SJCRH30 (cell line): Measurements from ENCODE around the gene AK4. TPM values are rescaled to one million over a fixed set of nuclear protein-coding genes. Genes with fewer than 3 reads are reported as not detected.
A peak's percentile ranks its signal among the peaks of the same experiment; 100 is the strongest.
"Not testable (repeated sequence)": the region's sequence is repeated elsewhere in the genome, so short reads cannot be mapped to it uniquely, and the experiment has no call there.

Experiments used
- DNase-seq, 2 experiments: peaks; one replicate each; pipeline ENCODE4 v3.0.0-alpha.2; 2015 to 2020
- H3K27ac ChIP-seq: fragments of 250-450 bp; sonication (Bioruptor Pico); 2 replicates; pipeline ENCODE4 v1.5.1; 2020; ENCODE audit warnings: mild to moderate bottlenecking, moderate library complexity
- H3K27me3 ChIP-seq: fragments of 250-450 bp; sonication (Bioruptor Pico); 2 replicates; pipeline ENCODE4 v1.5.1; 2020; ENCODE audit warnings: mild to moderate bottlenecking, moderate library complexity
- H3K36me3 ChIP-seq: fragments of 250-450 bp; sonication (Bioruptor Pico); 2 replicates; pipeline ENCODE4 v1.5.1; 2020; ENCODE audit warnings: mild to moderate bottlenecking, moderate library complexity
- H3K4me1 ChIP-seq: fragments of 250-450 bp; sonication (Bioruptor Pico); 2 replicates; pipeline ENCODE4 v1.5.1; 2020; ENCODE audit warnings: mild to moderate bottlenecking, moderate library complexity
- H3K4me3 ChIP-seq: fragments of 250-450 bp; sonication (Bioruptor Pico); 2 replicates; pipeline ENCODE4 v1.5.1; 2020; ENCODE audit warnings: mild to moderate bottlenecking, moderate library complexity
- H3K9me3 ChIP-seq: fragments of 250-450 bp; sonication (Bioruptor Pico); replicated peaks from 2 replicates; pipeline ENCODE4 v1.5.1; 2020; ENCODE audit warnings: mild to moderate bottlenecking, moderate library complexity
- total RNA-seq: library from RNA; depleted of rRNA; stranded (reverse); fragments of >200 nt; shearing (Covaris generic); gene quantifications from 2 replicates; pipeline ENCODE4 v1.2.3, GENCODE V29; 2014

Gene AK4
- total RNA-seq, 1 experiment from 2014 or later = 57.2 TPM

DNA sequence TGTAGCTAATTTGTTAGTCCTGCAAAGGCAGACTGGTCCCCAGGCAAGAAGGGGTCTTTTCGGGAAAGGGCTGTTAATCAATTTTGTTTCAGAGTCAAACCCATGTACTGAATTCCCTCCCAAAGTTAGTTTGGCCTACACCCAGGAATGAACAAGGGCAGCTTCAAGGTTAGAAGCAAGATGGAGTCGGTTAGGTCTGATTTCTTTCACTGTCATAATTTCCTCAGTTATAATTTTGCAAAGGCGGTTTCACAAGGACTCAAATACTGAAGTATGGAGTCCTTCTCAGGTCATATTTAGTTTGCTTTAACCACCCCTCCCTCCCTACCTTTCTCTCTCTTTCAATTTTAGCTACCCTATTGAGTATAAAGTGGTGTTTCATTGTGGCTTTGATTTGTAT lies 16.1 kb downstream of the AK4 start:
- H3K4me1 ChIP-seq, DNase-seq, H3K27me3 ChIP-seq, H3K27ac ChIP-seq, H3K4me3 ChIP-seq, H3K36me3 ChIP-seq, H3K9me3 ChIP-seq: not testable (repeated sequence)

GRCh38 chr1:65164633-65165032 lies 16.6 kb downstream of the AK4 start:
- H3K9me3 ChIP-seq = no peaks in the 10 kb centered on the region
- DNase-seq = no peak
- no peak overlapping the region for H3K27ac ChIP-seq
- H3K36me3 ChIP-seq = no peaks in the 10 kb centered on the region; the same call in 1 of the 2 replicates
- no peaks in the 10 kb centered on the region for H3K4me1 ChIP-seq
- H3K4me3 ChIP-seq = no peak overlapping the region
- no peaks in the 10 kb centered on the region for H3K27me3 ChIP-seq

GRCh38 chr1:65165269-65165993 lies 17.4 kb downstream of the AK4 start:
- Histone ChIP-seq H3K9me3 (no peaks in the 10 kb centered on the region), H3K4me1 (no peaks in the 10 kb centered on the region; the same call in 1 of the 2 replicates), H3K27me3 (no peaks in the 10 kb centered on the region), H3K36me3 (no peaks in the 10 kb centered on the region; the same call in 1 of the 2 replicates), H3K4me3 (no peak overlapping the region), H3K27ac (no peak overlapping the region)
- DNase-seq = no peak

- H3K27me3 ChIP-seq = no peaks in the 10 kb centered on the region
- no peak overlapping the region for H3K4me3 ChIP-seq
- no peaks in the 10 kb centered on the region for H3K9me3 ChIP-seq
- no peaks in the 10 kb centered on the region; the same call in 1 of the 2 replicates for H3K36me3 ChIP-seq
- no peak for DNase-seq
- peaks cover 5% of the 10 kb centered on the region for H3K4me1 ChIP-seq
- no peak overlapping the region for H3K27ac ChIP-seq
These were observed 18.7 kb downstream of the AK4 start for GRCh38 chr1:65166572-65167305.

DNA sequence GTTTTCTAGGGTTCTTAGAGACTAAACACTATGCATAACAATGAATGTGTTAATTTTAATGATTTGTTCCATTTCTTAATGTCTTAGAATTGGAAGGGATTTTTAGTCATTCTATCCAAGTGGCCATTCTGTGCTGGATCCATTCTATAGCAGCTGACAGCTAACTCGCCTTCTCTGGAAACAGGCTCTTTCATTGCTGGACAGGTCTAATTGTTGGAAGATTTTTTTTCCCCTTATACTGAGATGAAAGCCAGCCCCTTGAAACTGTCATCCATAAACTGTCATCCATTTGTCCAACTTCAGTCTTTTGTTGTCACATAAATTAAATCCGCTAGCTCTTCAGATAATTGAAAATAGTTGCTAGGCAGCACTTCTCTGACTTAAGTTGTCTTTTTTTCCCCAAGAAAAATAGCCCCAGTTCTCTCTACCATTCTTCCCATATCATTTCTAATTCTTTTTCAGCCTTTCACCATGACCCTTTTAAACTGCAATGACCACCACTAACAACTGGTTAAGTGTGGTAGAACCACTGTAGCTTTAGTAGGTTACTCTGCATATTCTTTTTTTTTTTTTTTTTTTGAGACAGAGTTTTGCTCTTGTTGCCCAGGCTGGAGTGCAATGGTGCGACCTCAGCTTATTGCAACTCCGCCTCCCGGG lies 19.7 kb downstream of the AK4 start:
- Histone ChIP-seq H3K27me3 (no peaks in the 10 kb centered on the region), H3K4me3 (no peak overlapping the region), H3K36me3 (no peaks in the 10 kb centered on the region; the same call in 1 of the 2 replicates), H3K4me1 (peaks cover 12% of the 10 kb centered on the region), H3K9me3 (no peaks in the 10 kb centered on the region), H3K27ac (no peak overlapping the region)
- no peak for DNase-seq

- Histone ChIP-seq H3K9me3 (no peaks in the 10 kb centered on the region), H3K27me3 (no peaks in the 10 kb centered on the region), H3K4me1 (peaks cover 15% of the 10 kb centered on the region), H3K4me3 (no peak overlapping the region), H3K36me3 (no peaks in the 10 kb centered on the region; the same call in 1 of the 2 replicates), H3K27ac (no peak overlapping the region)
- DNase-seq = no peak
These were observed 20.9 kb downstream of the AK4 start for GRCh38 chr1:65168867-65169266.

DNA sequence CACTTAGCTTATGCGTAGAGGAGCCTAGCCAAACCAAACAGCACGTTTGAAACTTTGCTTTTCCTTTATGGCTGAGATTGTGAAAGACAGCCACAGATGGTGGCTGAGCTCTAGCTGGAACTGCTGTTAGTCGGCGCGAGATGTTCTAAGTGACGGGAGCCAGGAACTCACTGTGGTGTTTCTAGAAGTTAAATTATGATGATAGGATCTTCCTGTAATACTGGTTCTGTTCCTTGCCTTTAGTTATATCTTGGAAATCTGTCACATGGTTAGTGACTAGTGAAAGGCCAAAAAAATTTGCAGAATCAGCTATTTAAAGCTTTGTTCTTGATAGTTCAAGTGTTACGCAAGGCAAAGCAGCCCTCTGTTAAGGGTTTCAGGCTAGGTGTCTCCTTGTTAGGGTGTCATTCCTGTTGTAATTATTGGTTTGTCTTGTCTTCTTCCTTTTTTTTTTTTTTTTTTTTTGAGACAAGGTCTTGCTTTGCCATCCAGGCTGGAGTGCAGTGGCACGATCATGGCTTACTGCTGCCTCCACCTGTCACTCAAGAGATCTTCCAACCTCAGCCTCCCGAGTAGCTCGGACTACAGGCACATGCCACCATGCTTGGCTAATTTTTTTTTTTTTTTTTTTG lies 22.6 kb downstream of the AK4 start:
- Histone ChIP-seq H3K27me3 (no peaks in the 10 kb centered on the region), H3K36me3 (no peaks in the 10 kb centered on the region; the same call in 1 of the 2 replicates), H3K4me3 (peak overlapping the region; percentile 15; the same call in 1 of the 2 replicates), H3K4me1 (peaks cover 24% of the 10 kb centered on the region), H3K9me3 (no peaks in the 10 kb centered on the region), H3K27ac (peak overlapping the region; percentile 47)
- peak; percentile 80 to 92 for DNase-seq

DNA sequence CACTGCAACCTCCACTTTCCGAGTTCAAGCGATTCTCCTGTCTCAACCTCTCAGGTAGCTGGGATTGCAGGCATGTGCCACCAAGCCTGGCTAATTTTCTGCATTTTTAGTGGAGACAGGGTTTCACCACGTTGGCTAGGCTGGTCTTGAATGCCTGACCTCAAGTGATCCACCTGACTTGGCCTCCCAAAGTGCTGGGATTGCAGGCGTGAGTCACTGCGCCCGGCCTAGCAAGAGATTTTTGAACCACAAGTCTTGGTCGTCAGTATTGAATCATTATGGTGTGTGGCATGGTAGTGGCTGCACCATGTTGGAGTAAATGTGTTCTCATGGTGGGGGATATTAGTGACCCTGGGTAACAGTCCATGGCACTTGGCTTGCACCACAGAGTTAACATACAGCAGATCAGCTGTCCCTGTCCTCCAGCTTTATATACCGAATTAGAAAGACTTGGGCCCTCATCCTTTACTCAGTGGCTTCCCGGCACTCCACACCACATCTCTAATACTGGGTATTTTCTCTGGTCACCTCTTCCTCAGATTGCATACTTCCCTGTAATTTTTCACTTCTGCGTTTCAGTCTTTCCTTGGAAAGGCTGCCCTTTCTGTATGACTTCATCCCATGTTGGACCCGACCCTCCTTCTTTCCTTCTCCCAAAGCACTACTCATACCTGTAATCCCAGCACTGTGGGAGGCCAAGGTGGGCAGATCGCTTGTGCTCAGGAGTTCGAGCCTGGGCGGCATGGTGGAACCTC lies 25.1 kb downstream of the AK4 start:
- Histone ChIP-seq H3K36me3 (no peaks in the 10 kb centered on the region; the same call in 1 of the 2 replicates), H3K27ac (no peak overlapping the region), H3K4me3 (no peak overlapping the region), H3K9me3 (no peaks in the 10 kb centered on the region), H3K4me1 (peaks cover 37% of the 10 kb centered on the region), H3K27me3 (no peaks in the 10 kb centered on the region)
- DNase-seq = no peak

DNA sequence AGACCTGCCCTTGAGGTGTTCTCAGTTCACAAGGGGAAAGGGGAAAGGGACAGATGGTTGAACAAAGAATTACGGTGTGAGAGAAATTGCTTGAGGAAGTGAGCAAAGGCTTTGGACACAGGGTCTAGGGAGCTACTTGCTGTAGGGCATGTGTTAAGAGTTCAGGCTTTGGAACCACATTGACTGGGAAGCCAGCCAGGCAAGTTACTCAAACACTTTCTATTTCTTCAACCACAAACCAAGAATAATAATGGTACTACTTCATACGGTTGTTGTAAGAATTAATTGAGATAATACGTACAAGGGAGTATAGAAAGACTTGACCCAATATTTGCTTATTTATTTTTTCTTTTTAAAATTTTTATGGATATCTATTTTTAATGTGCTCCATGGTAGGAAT lies 26.6 kb downstream of the AK4 start:
- Histone ChIP-seq H3K4me3 (no peak overlapping the region), H3K27me3 (no peaks in the 10 kb centered on the region), H3K4me1 (peaks cover 41% of the 10 kb centered on the region), H3K36me3 (no peaks in the 10 kb centered on the region; the same call in 1 of the 2 replicates), H3K27ac (no peak overlapping the region), H3K9me3 (no peaks in the 10 kb centered on the region)
- DNase-seq = peak; percentile 65 to 79

DNA sequence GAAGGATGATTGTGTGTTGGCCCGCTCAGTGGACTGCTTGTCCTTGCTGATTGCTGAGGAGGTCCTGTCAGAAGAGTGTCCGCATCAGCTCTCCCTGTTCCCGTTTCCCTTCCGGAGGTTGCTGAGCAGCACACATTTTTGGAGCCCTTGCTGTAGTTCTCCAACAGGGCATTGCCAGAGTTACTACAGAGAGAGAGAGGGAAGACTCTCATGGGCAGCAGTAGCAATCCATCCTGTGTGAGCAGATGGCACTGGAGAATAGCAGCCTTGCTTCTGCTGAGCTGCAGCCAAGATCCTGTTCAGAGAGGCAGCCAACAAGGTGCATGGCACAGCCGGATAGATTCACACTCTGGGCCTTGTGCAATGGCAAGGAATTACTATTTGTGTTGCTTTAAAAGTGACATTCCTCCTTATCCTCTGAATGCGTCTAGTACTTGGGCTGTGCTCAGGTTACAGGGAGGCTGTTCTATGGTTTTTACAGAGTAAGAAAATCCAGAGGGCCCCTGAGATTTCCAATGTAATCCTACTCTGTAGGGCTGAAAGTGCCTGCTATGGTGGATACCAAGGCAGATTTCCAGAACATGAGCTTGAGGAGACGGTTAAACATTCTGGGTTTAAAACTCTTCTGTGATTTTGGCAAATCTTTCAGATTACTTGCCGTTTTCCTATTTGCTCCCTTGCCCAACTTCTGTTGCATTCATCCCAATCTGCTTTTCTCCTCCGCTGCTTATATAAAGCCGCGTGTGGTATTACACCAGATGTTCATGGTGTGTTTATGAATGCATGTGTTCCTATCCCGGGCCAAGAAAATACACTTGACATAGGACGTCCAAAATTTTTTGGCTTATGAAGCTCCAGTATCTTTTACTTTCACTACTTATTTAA lies 27.4 kb downstream of the AK4 start:
- DNase-seq = no peak
- Histone ChIP-seq H3K27ac (no peak overlapping the region), H3K9me3 (no peaks in the 10 kb centered on the region), H3K27me3 (no peaks in the 10 kb centered on the region), H3K4me3 (no peak overlapping the region), H3K4me1 (peaks cover 41% of the 10 kb centered on the region), H3K36me3 (no peaks in the 10 kb centered on the region)

DNA sequence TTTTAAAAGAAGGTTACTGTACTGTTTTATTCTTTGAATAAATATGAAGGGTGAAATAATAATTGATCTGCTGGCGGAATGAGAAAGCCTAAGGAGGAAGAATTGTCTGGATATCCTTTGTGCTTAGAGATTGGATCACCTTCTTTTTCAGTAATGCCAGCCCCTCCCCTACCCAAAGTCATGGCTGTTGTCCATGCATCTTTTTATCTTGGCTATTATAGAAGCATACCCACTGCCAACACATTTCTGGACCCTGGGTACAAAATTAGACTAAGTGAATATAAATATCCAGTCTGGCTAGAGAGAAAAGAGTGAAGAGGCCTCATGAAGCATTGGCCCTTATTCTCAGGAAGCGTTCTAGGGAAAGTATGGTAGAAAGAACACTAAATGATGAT lies 28.1 kb downstream of the AK4 start:
- no peak overlapping the region for H3K27ac ChIP-seq
- peaks cover 41% of the 10 kb centered on the region for H3K4me1 ChIP-seq
- no peaks in the 10 kb centered on the region for H3K36me3 ChIP-seq
- no peaks in the 10 kb centered on the region for H3K9me3 ChIP-seq
- no peak overlapping the region for H3K4me3 ChIP-seq
- no peak for DNase-seq
- no peaks in the 10 kb centered on the region for H3K27me3 ChIP-seq

DNA sequence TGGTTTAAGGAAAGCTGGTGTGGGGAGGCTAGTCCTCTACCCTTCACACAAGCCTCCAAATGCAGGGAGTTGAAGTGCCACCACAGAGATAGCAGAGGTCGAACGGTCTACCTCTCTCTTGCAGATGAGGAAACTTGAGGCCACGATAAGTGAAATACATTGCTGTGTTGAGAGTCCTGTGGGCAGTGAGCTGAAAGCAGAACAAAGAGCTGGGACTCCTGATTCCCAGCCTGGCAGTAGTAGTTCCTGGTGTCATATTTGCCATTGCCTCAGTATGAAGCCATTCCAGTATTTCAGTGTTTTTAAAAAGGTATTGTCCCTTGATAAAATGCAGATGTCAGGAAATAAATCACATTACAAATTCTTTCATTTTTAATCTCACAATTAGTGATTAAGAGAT lies 28.6 kb downstream of the AK4 start:
- Histone ChIP-seq H3K27me3 (no peaks in the 10 kb centered on the region), H3K36me3 (no peaks in the 10 kb centered on the region), H3K9me3 (no peaks in the 10 kb centered on the region), H3K4me3 (no peak overlapping the region), H3K27ac (no peak overlapping the region), H3K4me1 (peaks cover 38% of the 10 kb centered on the region)
- DNase-seq = no peak

- Histone ChIP-seq H3K4me1 (peaks cover 31% of the 10 kb centered on the region), H3K36me3 (no peaks in the 10 kb centered on the region), H3K27ac (peak overlapping the region; percentile 32), H3K9me3 (no peaks in the 10 kb centered on the region), H3K27me3 (no peaks in the 10 kb centered on the region), H3K4me3 (no peak overlapping the region)
- peak; percentile 26 to 56 for DNase-seq
These were observed 29.5 kb downstream of the AK4 start for GRCh38 chr1:65177457-65177856.
